ENCODE measurements around the gene XRCC4.

Gene XRCC4

DNA sequence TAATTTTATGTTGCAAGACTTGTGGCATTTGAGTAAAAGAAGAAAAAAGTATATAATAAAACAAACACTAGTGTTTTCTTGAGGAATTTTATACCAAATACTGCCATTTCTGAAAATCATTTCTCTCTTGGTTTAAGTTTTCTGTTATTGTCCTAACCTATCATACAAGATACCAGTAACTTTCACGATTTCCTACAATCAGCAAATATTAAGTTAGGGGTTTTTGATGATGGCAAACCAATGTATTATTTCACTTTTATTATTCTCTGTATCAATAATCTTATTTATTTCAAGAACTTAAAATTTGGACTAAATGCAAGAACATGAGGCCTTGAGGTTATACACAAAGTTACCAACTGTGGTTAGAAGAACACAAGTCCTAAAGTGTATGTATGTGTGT is 285.2 kb downstream of the XRCC4 start:
- H3K4me3 ChIP-seq (ENCODE audit: low read length), result no peak overlapping the region
- TF ChIP-seq ZNF274 (IDR thresholded peaks at IDR 0.05; ENCODE audit: low read depth, low read length), result no peak

DNA sequence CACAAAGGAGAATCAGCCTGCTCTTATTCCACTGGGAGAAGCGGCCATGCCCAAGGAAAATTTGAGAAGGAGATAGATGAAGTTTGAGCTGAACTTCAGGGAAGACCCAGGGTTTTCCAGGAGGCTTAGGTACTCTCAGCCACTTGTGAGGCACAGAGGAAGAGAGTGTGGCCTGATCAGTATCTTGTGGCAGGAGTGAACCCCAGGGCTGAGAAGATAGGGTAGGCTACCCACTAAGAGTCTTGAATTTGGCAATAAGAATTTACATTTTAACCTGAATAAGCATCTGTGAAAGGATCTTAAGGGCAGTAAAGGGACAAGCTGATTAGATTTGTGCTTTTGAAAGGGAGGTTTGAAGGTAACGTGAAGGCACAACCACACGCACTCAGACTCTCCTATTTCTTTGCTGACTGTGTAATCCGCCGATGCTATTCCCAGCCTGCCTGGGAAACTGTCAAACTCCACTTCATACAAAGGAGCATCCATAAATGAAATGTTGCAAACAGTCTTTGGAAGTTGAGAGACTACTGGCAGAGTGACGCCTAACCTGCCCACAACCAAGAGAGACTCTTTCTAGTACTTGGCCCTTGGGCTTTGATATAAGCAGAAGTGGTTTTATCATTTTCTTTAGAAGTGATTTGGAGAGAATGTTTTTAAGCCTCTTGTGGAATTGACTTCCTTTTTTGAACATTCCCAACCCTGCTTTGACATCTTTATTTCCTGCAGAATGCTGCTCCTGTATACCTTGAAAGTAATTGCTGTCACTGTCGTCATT is 286.0 kb downstream of the XRCC4 start:
- no peak overlapping the region for H3K4me3 ChIP-seq (ENCODE audit: low read length)
- no peak for TF ChIP-seq ZNF274 (IDR thresholded peaks at IDR 0.05; ENCODE audit: low read depth, low read length)

DNA sequence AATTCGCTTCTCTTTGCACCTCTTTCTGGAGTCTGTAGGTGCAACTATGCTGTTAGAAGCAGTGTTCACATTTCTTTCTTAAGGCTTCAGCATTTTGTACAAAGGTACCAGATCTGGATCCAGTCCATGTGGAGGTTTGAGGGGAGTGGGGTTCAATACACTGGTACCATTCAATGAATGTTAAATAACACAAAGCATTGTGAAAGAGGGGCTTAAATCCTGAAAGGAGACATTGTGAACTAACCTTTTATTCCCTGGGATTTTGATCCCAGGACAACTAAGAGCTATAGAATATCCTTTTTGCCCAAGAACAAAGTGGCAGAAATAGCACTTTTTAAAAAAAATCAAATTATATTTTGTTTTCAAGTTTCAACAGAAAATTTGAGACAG is 286.5 kb downstream of the XRCC4 start:
- no peak overlapping the region for H3K4me3 ChIP-seq (ENCODE audit: low read length)
- no peak for TF ChIP-seq ZNF274 (IDR thresholded peaks at IDR 0.05; ENCODE audit: low read depth, low read length)

GRCh38 chr5:83364312-83365299 is 287.3 kb downstream of the XRCC4 start:
- H3K4me3 ChIP-seq (ENCODE audit: low read length), result peak overlapping the region; percentile 18; the same call in 1 of the 2 replicates
- no peak for TF ChIP-seq ZNF274 (IDR thresholded peaks at IDR 0.05; ENCODE audit: low read depth, low read length)

- no peak overlapping the region for H3K4me3 ChIP-seq (ENCODE audit: low read length)
- no peak for TF ChIP-seq ZNF274 (IDR thresholded peaks at IDR 0.05; ENCODE audit: low read depth, low read length)
Measured at GRCh38 chr5:83368319-83368718, 291.0 kb downstream of the XRCC4 start.

DNA sequence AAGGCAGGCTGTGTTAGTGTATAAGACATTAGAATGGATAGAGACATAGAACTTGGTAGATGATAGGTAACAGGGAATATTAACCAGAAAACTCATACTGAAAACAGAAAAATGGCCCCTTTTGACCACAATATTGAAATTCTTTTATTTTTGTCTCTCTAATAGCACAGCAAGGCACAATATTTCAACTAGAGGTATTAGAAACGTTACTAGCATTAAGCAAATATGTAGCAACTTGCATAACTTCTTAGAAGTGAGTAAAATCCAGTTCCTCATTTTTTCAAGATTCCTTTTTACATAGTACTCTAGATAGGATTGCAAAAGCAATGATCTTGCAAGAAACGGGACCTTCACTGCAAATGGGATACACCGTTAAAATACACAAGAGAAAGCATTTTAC is 291.5 kb downstream of the XRCC4 start:
- TF ChIP-seq ZNF274 (IDR thresholded peaks at IDR 0.05; ENCODE audit: low read depth, low read length), result no peak
- H3K4me3 ChIP-seq (ENCODE audit: low read length), result no peak overlapping the region

DNA sequence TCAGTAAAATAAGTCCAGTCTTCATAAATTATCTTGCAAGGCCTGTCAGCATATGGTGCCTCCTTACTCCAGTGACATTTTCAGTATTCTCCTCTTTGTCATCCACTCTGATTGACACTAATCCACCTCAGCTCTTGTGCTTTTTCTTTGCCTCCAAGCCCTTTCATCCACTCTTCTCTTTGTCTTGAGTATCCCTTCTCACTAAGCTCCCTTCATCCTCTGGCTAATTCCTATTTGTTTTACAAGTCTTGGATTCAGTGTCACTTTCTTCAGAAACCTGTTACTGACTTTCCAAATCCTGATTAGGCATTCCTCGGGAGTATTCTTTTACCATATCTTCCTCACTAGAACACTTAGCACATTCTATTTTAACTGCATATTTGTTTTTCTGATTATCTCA is 293.6 kb downstream of the XRCC4 start:
- TF ChIP-seq ZNF274 (IDR thresholded peaks at IDR 0.05; ENCODE audit: low read depth, low read length), result no peak
- no peak overlapping the region for H3K4me3 ChIP-seq (ENCODE audit: low read length)

DNA sequence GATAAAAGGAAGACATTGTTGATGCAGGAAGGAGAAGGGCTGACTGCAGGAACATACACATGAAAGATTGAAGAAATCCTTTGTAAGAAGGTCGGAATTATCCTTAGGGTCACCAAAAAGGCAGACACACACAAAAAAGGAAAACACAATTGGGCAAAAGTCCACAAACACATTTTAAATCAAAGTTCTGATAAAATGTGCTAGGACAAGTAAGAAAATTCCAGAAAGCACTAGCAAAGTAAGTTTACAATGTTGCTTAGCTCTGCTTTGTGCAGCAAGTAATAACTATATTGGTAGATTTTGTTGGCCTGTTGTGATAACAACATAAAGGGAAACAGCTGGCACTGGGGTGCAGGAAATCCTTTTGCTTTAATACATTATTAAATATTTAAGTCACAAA is 294.4 kb downstream of the XRCC4 start:
- TF ChIP-seq ZNF274 (IDR thresholded peaks at IDR 0.05; ENCODE audit: low read depth, low read length), result no peak
- H3K4me3 ChIP-seq (ENCODE audit: low read length), result no peak overlapping the region

DNA sequence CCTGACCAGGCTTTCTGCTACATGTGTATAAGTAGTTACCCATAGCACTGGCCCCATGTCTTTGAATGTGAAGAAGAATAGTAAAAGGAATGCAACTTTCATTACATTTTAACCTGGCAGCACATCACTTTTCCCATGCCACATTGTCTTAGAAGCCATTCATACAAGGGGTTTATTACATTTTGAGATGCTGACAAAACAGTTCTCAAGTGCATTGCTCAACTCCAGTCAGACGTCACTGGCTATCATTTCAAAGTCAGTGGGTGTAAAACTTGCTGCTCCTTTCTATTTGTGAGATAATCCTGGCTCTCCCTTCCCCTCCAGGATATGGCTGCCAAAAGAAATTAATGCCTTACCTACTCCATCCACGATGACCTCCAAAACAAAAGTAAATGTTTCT is 297.2 kb downstream of the XRCC4 start:
- no peak overlapping the region for H3K4me3 ChIP-seq (ENCODE audit: low read length)
- no peak for TF ChIP-seq ZNF274 (IDR thresholded peaks at IDR 0.05; ENCODE audit: low read depth, low read length)

- no peak for TF ChIP-seq ZNF274 (IDR thresholded peaks at IDR 0.05; ENCODE audit: low read depth, low read length)
- H3K4me3 ChIP-seq (ENCODE audit: low read length), result no peak overlapping the region
Measured at GRCh38 chr5:83375049-83375745, 297.9 kb downstream of the XRCC4 start.

GRCh38 chr5:83376461-83376860 is 299.1 kb downstream of the XRCC4 start:
- no peak for TF ChIP-seq ZNF274 (IDR thresholded peaks at IDR 0.05; ENCODE audit: low read depth, low read length)
- H3K4me3 ChIP-seq (ENCODE audit: low read length), result no peak overlapping the region

DNA sequence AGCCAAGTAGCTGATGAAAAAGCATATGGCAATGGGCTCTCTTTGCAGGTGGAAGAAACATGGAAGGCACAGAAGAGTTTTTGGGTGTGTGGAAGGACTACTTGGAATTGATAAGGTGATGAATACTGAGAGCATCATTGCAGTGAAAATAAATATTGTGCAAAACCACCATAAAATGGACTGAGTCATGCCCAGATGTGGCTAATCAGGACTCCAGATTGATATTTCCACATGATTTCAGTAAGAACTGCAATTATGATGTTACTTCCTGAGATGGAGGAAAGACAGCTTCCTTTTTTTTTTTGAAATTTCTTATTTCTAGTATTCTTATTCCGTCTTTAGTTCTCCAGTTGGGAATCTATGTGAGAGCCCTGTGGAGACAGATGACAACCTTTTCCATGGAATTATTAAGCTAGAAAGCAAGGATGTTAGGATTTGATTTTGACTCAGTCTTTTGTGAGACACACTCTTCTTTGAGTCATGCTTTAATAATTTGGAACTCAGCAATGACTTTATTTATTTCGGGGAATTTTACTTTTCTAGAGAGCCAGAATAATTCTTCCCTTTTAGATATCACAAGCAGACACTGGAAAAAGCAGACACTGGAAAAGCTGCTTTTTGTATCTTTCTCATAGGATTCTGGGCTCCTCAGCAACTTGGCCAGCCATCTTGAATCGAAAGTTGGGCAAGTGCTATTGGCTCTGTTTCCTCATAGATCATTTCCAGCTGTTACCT is 300.0 kb downstream of the XRCC4 start:
- TF ChIP-seq ZNF274 (IDR thresholded peaks at IDR 0.05; ENCODE audit: low read depth, low read length), result no peak
- H3K4me3 ChIP-seq (ENCODE audit: low read length), result no peak overlapping the region

GRCh38 chr5:83378624-83379289 is 301.4 kb downstream of the XRCC4 start:
- no peak overlapping the region for H3K4me3 ChIP-seq (ENCODE audit: low read length)
- TF ChIP-seq ZNF274 (IDR thresholded peaks at IDR 0.05; ENCODE audit: low read depth, low read length), result no peak

Measured in GM08714 (cell line).